ENCODE results near the gene SPATA1.
"Not testable (repeated sequence)": the region's sequence is repeated elsewhere in the genome, so short reads cannot be mapped to it uniquely, and the experiment has no call there.

SPATA1 gene

GRCh38 chr1:84585803-84586202 is 79.6 kb downstream of the SPATA1 start:
- in situ Hi-C loops (cut with MboI; ENCODE audit: low sequenced_read_pairs): no loop called here

- in situ Hi-C loops (cut with MboI; ENCODE audit: low sequenced_read_pairs): no loop called here
Observed at GRCh38 chr1:84587099-84587498, 80.9 kb downstream of the SPATA1 start.

GRCh38 chr1:84594959-84595358 is 88.8 kb downstream of the SPATA1 start:
- in situ Hi-C loops (cut with MboI; ENCODE audit: low sequenced_read_pairs): not testable (repeated sequence)

- in situ Hi-C loops (cut with MboI; ENCODE audit: low sequenced_read_pairs): no loop called here
Observed at GRCh38 chr1:84597011-84597410, 90.8 kb downstream of the SPATA1 start.

- in situ Hi-C loops (cut with MboI; ENCODE audit: low sequenced_read_pairs): no loop called here
Observed at GRCh38 chr1:84598418-84598817, 92.2 kb downstream of the SPATA1 start.

- in situ Hi-C loops (cut with MboI; ENCODE audit: low sequenced_read_pairs): no loop called here
Observed at GRCh38 chr1:84598846-84599741, 92.9 kb downstream of the SPATA1 start.

- in situ Hi-C loops (cut with MboI; ENCODE audit: low sequenced_read_pairs): no loop called here
Observed at GRCh38 chr1:84600796-84601195, 94.6 kb downstream of the SPATA1 start.

GRCh38 chr1:84603223-84603622 is 97.0 kb downstream of the SPATA1 start:
- in situ Hi-C loops (cut with MboI; ENCODE audit: low sequenced_read_pairs): no loop called here

- in situ Hi-C loops (cut with MboI; ENCODE audit: low sequenced_read_pairs): no loop called here
Observed at GRCh38 chr1:84603941-84604830, 98.0 kb downstream of the SPATA1 start.

- in situ Hi-C loops (cut with MboI; ENCODE audit: low sequenced_read_pairs): no loop called here
Observed at GRCh38 chr1:84605157-84605556, 99.0 kb downstream of the SPATA1 start.

GRCh38 chr1:84606977-84607376 is 100.8 kb downstream of the SPATA1 start:
- in situ Hi-C loops (cut with MboI; ENCODE audit: low sequenced_read_pairs): no loop called here

- in situ Hi-C loops (cut with MboI; ENCODE audit: low sequenced_read_pairs): no loop called here
Observed at GRCh38 chr1:84611091-84611490, 104.9 kb downstream of the SPATA1 start.

GRCh38 chr1:84611796-84612195 is 105.6 kb downstream of the SPATA1 start:
- in situ Hi-C loops (cut with MboI; ENCODE audit: low sequenced_read_pairs): no loop called here

GRCh38 chr1:84613026-84613425 is 106.8 kb downstream of the SPATA1 start:
- in situ Hi-C loops (cut with MboI; ENCODE audit: low sequenced_read_pairs): no loop called here

GRCh38 chr1:84613887-84614286 is 107.7 kb downstream of the SPATA1 start:
- in situ Hi-C loops (cut with MboI; ENCODE audit: low sequenced_read_pairs): no loop called here

GRCh38 chr1:84615790-84616189 is 109.6 kb downstream of the SPATA1 start:
- in situ Hi-C loops (cut with MboI; ENCODE audit: low sequenced_read_pairs): no loop called here
